ENCODE data around the gene KLF6.
"Not testable (repeated sequence)": the region's sequence is repeated elsewhere in the genome, so short reads cannot be mapped to it uniquely, and the experiment has no call there.

Gene KLF6

DNA sequence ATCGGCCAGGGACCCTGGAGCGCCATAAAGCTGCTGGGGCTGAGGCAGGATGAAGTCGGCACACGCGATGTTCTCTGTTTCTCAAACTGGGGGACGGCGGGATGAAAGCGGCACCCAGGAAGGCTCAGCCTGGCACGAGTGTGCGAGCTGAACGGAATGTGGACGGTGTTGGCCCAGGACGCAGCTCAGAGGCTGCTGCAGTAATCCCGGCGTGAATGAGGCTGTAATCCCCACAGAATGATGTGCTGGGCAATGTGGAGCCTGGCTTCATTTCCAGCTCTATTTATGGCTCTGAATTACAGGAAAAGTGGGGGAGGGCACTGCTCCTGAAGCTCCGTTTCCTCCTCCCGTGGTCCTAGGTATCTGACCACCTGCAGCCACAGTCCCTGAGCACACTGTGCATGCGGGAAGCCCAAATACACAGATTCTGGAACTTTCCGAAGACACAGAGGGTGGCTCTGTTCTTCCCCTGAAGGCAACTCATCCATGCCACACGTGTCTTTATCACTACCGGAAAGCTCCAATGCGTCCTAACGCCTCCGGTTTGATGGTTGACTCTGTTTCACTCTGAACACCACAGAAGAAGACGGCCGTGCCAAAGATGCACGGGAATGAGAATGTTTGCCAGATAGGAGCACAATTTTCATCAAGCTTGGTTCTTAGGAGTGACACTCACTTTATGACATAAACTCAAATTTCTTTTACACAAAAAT is 37.6 kb downstream of the KLF6 start:
- no peak overlapping the region for H3K4me3 ChIP-seq (ENCODE audit: low read length)
- no peak for DNase-seq (ENCODE audit: low read depth, low spot score)

DNA sequence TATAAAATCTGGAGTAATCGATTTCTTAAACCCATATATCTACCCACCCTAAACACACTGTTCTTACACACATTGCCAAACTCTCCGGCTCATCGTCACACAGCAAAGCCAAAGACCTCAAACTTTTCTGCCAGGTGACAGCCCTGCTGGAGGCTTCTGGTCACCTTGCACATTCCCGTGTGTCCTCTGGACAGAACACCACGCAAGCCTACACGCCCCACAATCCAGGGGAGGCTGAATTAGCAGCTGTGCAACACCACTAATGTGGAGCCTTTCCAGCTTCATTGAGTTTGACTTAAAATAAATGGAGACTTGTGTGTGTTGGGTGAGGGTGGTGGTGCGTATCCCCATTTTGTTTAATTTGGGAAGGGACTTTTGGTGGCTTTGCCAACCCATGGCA is 38.4 kb downstream of the KLF6 start:
- no peak for DNase-seq (ENCODE audit: low read depth, low spot score)
- H3K4me3 ChIP-seq (ENCODE audit: low read length) = no peak overlapping the region

DNA sequence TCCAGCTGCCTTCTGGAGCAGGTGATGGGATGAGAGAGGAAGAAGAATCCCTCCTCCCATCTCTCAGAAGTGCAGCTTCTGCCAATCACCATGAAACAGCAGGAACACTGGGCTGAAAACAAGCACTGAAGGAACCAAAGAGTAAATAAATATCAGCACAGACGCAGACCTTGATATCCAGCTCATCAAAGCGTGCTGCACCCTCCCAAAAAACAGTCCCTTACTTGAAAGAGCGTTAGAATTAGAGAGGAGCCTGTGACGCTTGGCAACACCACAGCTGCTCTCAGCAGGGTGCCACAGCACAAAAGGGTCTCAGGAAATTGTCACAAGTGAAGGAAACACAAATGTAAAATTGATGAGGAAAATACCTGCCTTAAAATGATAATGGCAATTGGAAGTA is 39.5 kb downstream of the KLF6 start:
- no peak overlapping the region for H3K4me3 ChIP-seq (ENCODE audit: low read length)
- no peak for DNase-seq (ENCODE audit: low read depth, low spot score)

DNA sequence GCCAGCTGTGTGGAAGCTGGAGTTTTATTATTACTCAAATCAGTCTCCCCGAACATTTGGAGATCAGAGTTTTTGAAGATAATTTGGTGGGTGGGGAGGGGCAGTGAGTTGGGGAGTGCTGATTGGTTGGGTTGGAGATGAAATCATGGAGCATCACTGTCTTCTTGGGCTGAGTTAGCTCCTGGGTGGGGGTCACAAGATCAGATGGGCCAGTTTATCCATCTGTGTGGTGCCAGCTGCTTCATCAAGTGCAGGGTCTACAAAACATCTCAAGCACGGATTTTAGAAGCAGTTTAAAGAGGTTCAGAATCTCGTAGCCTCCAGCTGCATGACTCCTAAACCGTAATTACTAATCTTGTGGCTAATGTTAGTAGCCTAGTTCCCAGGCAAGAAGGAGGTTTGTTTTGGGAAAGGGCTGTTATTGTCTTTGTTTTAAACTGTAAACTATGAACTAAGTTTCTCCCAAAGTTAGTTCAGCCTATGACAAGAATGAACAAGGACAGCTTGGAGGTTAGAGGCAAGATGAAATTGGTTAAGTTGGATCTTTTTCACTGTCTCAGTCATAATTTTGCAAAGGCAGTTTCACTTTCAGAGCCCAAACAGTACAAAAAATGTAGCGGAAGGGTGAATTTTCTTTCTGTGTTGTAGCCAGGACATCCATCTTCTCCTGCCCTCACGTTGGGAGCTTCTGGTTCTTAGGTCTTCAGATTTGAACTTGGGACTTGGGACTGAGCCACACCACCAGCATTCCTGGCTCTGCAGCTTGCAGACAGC is 43.1 kb downstream of the KLF6 start:
- H3K4me3 ChIP-seq (ENCODE audit: low read length) = no peak overlapping the region

DNA sequence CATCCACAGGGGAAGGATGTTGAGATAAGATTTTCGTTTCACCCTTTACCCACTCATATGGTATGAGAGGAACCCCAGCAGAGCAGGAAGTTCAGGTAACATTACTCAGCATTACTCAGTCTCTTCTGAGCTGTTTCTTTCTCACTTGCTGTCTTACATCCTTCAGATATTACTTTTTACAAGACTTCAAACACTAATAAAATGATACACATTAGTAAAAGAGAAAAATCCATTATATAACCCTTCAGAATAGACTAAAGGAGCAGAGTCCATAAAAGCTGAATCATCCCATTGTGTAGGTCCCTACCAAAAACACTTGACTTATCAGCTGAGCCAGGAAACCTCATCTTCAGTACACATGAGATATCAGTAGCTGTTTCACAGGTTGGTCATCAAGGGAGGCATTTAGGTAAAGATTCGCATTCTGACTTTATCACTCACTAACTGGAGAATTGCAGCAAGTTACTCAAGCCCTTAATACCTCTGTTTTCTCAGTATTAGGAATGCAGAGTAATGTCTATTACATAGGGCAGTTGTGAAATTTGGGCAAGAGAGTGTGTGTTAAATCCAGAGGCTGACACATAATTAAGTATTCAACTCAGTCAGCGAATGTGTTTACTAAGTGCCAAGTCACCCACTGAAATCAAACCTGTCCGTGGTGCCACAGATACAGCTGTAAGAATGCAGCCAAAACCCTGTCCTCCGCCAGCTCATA is 44.7 kb downstream of the KLF6 start:
- DNase-seq (ENCODE audit: low read depth, low spot score) = no peak
- no peak overlapping the region for H3K4me3 ChIP-seq (ENCODE audit: low read length)

More for the DNA sequence above, 43.1 kb downstream of the KLF6 start:
- DNase-seq (ENCODE audit: low read depth, low spot score) = no peak

DNA sequence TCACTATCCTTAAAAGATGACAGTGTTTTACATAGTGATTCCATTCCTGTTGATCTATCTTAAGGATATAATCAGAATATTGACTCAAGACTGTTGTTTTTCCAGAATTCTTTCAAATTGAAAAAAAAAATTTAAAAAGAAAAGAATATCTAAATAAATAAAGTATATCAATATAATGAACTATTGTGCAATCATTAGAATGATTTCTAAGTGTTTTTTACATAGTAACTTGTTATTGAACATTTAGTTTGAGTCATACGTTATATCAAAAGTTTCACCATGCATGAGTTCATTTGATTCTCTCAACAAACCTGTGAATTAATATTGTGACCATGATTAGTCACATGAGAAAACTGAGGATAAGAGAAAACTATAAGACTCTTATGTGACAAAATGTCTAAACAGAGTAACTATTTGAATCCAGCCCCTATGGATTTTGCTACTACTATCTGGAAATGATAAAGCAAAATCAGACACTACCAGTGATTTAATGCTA is 46.1 kb downstream of the KLF6 start:
- no peak for DNase-seq (ENCODE audit: low read depth, low spot score)
- H3K4me3 ChIP-seq (ENCODE audit: low read length) = no peak overlapping the region

DNA sequence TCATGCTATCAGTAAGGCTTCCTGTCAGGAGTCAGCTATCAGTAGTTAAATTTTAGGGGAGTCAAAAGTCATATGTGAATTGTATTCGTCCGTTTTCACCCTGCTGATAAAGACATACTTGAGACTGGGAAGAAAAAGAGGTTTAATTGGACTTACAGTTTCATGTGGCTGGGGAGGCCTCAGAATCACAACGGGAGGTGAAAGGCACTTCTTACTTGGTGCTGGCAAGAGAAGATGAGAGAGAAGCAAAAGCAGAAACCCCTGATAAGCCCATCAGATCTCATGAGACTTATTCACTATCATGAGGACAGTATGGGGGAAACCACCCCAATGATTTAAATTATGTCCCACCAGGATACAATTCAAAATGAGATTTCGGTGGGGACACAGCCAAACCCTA is 47.1 kb downstream of the KLF6 start:
- DNase-seq (ENCODE audit: low read depth, low spot score) = no peak
- H3K4me3 ChIP-seq (ENCODE audit: low read length) = no peak overlapping the region

DNA sequence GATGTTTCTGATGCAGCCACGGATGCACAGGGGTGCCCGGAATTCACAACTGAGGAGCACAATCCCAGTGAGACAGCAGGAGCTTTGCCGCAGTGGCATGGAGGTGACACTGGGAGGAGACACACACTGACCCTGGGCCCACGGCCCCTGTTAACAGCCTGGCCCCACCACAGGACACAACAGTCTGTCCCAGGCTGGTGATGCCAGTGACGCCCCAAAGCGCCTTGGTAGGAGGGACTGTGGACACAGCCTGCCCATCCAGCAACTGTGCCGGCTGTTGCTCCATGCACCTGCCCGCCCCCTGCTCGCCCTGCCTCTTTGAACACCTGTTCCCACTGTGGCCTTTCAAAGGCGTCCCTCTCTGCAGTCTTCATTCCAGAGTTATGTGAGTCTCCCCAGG is 49.8 kb downstream of the KLF6 start:
- no peak overlapping the region for H3K4me3 ChIP-seq (ENCODE audit: low read length)
- DNase-seq (ENCODE audit: low read depth, low spot score) = no peak

DNA sequence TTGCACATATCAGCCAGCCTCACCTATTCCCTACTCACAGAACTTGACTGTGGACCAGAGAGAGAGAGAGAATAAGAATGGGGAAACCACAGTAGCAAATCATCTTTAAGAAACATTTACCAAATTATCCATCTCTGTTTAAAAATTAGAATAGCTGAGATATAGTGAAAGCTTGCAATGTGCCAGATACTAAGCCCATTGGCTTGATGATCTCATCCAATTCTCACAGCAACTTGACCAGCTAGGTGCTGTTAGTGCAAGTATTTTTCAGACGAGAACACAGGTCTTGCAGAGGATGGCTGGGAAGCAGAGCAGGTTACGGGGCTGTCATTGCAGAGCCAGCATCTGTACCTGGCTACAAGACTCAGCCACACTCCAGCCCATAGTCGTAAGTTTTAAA is 50.9 kb downstream of the KLF6 start:
- DNase-seq (ENCODE audit: low read depth, low spot score) = no peak
- H3K4me3 ChIP-seq (ENCODE audit: low read length) = no peak overlapping the region

DNA sequence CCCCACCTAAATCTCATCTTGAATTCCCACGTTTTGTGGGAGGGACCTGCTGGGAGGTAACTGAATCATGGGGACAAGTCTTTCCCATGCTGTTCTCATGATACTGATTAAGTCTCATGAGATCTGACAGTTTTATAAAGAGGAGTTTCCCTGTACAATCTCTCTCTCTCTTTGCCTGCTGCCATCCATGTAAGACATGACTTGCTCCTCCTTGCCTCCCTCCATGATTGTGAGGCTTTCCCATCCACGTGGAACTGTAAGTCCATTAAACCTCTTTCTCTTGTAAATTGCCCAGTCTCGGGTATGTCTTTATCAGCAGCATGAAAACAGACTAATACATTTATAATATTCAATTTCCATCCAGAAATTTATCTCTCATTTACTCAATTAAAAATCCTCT is 52.8 kb downstream of the KLF6 start:
- not testable (repeated sequence) for DNase-seq (ENCODE audit: low read depth, low spot score); H3K4me3 ChIP-seq (ENCODE audit: low read length)

DNA sequence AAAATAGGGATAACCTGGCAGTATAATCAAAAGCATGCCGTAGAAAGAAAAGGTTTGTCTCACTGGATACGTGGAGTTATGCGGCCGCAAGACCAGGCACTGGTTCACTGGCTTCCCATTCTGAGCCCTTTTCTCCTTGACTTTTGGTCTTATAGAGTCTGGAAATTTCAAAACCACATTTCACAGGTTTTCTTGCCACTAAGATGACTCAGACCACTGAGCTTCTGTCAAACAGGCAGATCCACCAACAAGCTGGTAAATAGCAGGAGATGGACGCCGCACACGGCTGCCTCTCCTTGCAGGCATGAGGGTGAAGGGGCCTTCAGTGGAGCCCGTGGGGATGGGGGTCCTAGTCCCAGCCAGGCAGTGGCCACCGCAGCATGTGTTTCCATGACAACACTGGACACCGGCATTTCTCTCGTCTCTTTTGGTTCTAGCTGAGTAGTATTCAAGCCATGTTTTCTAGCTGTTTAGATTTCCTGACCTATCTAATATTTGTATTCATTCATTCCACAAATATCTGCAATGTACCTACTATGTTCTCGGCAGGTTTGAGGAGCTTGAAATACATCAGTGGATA is 55.5 kb downstream of the KLF6 start:
- DNase-seq (ENCODE audit: low read depth, low spot score) = no peak
- no peak overlapping the region for H3K4me3 ChIP-seq (ENCODE audit: low read length)

DNA sequence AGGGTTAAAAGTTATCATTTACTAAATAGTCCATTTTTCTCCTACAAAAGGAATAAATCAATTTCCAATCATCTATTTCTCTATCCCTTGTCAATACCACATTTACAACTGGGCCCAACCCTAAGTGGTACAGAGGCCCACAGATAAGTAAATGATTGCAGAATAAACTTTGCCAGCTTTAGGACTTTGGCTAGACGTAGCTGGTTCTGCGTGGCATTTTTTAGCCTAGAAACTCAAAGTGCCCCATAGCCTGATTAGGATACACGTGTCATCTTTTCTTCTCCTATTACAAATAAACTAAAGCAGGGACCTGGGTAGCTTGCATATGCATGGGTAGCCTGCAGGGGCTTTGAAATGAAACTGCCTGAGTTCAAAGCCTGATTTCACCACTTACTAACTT is 56.4 kb downstream of the KLF6 start:
- no peak overlapping the region for H3K4me3 ChIP-seq (ENCODE audit: low read length)
- DNase-seq (ENCODE audit: low read depth, low spot score) = no peak

DNA sequence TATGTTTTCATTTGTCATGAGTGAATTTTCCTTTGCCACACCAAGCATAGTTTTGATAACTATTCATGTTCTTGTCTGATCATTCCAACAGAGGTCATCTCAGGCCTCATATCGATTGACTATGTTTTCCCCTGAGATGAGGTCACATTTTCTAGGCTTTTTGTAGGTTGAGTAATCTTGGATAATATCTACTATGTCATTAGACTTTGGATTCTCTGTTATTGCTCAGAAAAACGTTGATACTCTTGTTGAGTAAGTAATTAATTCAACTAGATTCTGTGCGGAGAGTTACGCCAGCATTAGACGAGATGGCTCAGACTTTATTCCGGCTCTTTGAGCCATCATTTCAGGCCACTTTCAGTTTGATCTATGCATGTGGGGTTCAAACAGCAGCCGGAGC is 57.7 kb downstream of the KLF6 start:
- no peak for DNase-seq (ENCODE audit: low read depth, low spot score)
- H3K4me3 ChIP-seq (ENCODE audit: low read length) = no peak overlapping the region

Data from Jurkat, Clone E6-1 (cell line).